Esophagus squamous epithelium (tissue), 4 donors: ENCODE results near the gene AGFG2.

Experiments used
- CTCF ChIP-seq, 6 experiments: fragments of 450-650 bp in 4 of 6; fragments of 200-600 bp in 2 of 6; sonication (generic) in 2 of 6; IDR thresholded peaks; one replicate each; pipeline ENCODE4 v1.5.1; 2016 to 2019; ENCODE audit warnings: antibody characterized with exemption in 6 of 6, mild to moderate bottlenecking in 4 of 6, moderate library complexity in 4 of 6
- POLR2A ChIP-seq, 4 donors: fragments of 450-650 bp; IDR thresholded peaks; one replicate each; pipeline ENCODE4 v1.6.1; 2017; ENCODE audit warnings: antibody characterized with exemption in 4 of 4, mild to moderate bottlenecking in 4 of 4, moderate library complexity in 3 of 4

- TF ChIP-seq CTCF (IDR thresholded peaks at IDR 0.05) (no peak), POLR2A (IDR thresholded peaks at IDR 0.05) (no peak)
Measured at GRCh38 chr7:100577507-100577906, 38.5 kb downstream of the AGFG2 start.
